ENCODE data around the gene UBA52. TPM values are rescaled to one million over a fixed set of nuclear protein-coding genes. Genes with fewer than 3 reads are reported as not detected.
A peak's percentile ranks its signal among the peaks of the same experiment; 100 is the strongest.

Gene UBA52
- total and polyA plus RNA-seq, 10 of the 15 experiments (the other 5 are each of a cell fraction or from before 2014, with no cell fraction given): 1,131 to 2,392 (median 1,645) TPM

- TF ChIP-seq RAD21 (IDR thresholded peaks at IDR 0.05; ENCODE audit: insufficient read depth, low read depth, low read length): no peak
- no peak for TF ChIP-seq BCL11A (IDR thresholded peaks at IDR 0.05; ENCODE audit: low read depth, low read length)
- no peak for TF ChIP-seq PKNOX1 (IDR thresholded peaks at IDR 0.05)
These were observed 29.4 kb upstream of the UBA52 start (continued) for GRCh38 chr19:18541992-18542940.

- peak; percentile 13 for FAIRE-seq
- Histone ChIP-seq H3K4me2 (ENCODE audit: control insufficient read depth, insufficient read depth) (peak within 1 kb of the TSS; percentile 98), H4K20me1 (ENCODE audit: control insufficient read depth, insufficient read depth) (no peaks in the 10 kb centered on the region), H3K4me1 (ENCODE audit: control insufficient read depth, insufficient read depth, low read length) (peaks cover 10% of the 10 kb centered on the region), H3K9ac (ENCODE audit: control insufficient read depth, insufficient read depth, low read length) (peak within 1 kb of the TSS; percentile 84), H3K27ac (ENCODE audit: control insufficient read depth, insufficient read depth) (peak within 1 kb of the TSS; percentile 78), H3K36me3 (ENCODE audit: control insufficient read depth in 2 of 2, insufficient read depth in 2 of 2, low read length in 1 of 2) (peaks cover 2 to 14% of the 10 kb centered on the region in 2 experiments; a peak in 3 of 4 replicates), H3K79me2 (ENCODE audit: control insufficient read depth, insufficient read depth, low read length) (peaks cover 14% of the 10 kb centered on the region), H3K4me3 (peak within 1 kb of the TSS; percentile 82), H3K9me3 (replicated peaks; ENCODE audit: control insufficient read depth, insufficient read depth, low read length) (no peaks in the 10 kb centered on the region), H2AFZ (ENCODE audit: control insufficient read depth, low read depth, low read length) (peak within 1 kb of the TSS; percentile 94), H3K27me3 (replicated peaks in 1 of 2; ENCODE audit: control insufficient read depth in 2 of 2, insufficient read depth in 2 of 2, low read length in 1 of 2) (no peaks in the 10 kb centered on the region)
- SMC1A ChIA-PET (ENCODE audit: uncharacterized antibody, unreplicated experiment): interaction anchor here (1.0 to 2.0 kb wide), 10 partner anchors 10 to 444 kb away, joined by 3 to 29 read pairs (median 5); partner anchors contain the start of genes KXD1, REX1BD and UBA52
- CTCF ChIA-PET: interaction anchor here (0.8 to 2.7 kb wide), 14 partner anchors 10 to 304 kb away, joined by 3 to 35 read pairs (median 7); partner anchors contain the start of genes KXD1, REX1BD and UBA52
- POLR2A ChIA-PET: interaction anchor here (0.6 to 5.5 kb wide), 15 partner anchors 9 to 718 kb away, joined by 3 to 79 read pairs (median 5); partner anchors contain the start of genes ELL, KXD1, REX1BD and UBA52
- ATAC-seq: peak; percentile 99
- BruUV-seq (replicated peaks): no TSS peak
- WGBS (ENCODE audit: insufficient coverage, insufficient replicate concordance, low lambda C conversion rate, missing lambda C conversion rate): under 1% methylated on average over 36 of the region's 86 CpGs
- RAD21 ChIA-PET (ENCODE audit: unreplicated experiment): interaction anchor here (1.0 to 2.9 kb wide), 11 partner anchors 14 to 376 kb away, joined by 3 to 39 read pairs (median 6); partner anchors contain the start of genes COPE, DDX49, KXD1 and REX1BD
- intact Hi-C loops (cut with micrococcal nuclease; ENCODE audit: unreplicated experiment) (loop anchor here (1.0 to 5.0 kb wide), 2 partner anchors 28 to 44 kb away; partner anchors contain the start of genes REX1BD and UBA52), in situ Hi-C loops (cut with MboI) (no loop called here)
- DNase-seq (ENCODE audit: low read depth, low spot score): no peak
- TF ChIP-seq NFYB (IDR thresholded peaks at IDR 0.05; ENCODE audit: insufficient read depth, low read depth, low read length) (peak; percentile 86), CHD2 (IDR thresholded peaks at IDR 0.05; ENCODE audit: borderline replicate concordance, low read depth, low read length) (peak; percentile 78), PBX3 (IDR thresholded peaks at IDR 0.05; ENCODE audit: insufficient replicate concordance, low read depth, low read length) (peak; percentile 97), CUX1 (IDR thresholded peaks at IDR 0.05; ENCODE audit: insufficient replicate concordance, low read depth, low read length) (no peak), HDAC6 (IDR thresholded peaks at IDR 0.05; ENCODE audit: unreplicated experiment) (no peak), ZSCAN29 (IDR thresholded peaks at IDR 0.05) (no peak), SRF (IDR thresholded peaks at IDR 0.05; ENCODE audit: low read depth in 2 of 2, low read length in 2 of 2) (no peak)
These were observed 28.5 kb upstream of the UBA52 start, which contains the start of gene FKBP8 for GRCh38 chr19:18542941-18543813. Gene FKBP8 (minus strand): TSS chr19:18543573. CDS start chr19:18541970, 1,603 bp downstream.
